ENCODE measurements around the gene SEC11A.

Gene SEC11A

DNA sequence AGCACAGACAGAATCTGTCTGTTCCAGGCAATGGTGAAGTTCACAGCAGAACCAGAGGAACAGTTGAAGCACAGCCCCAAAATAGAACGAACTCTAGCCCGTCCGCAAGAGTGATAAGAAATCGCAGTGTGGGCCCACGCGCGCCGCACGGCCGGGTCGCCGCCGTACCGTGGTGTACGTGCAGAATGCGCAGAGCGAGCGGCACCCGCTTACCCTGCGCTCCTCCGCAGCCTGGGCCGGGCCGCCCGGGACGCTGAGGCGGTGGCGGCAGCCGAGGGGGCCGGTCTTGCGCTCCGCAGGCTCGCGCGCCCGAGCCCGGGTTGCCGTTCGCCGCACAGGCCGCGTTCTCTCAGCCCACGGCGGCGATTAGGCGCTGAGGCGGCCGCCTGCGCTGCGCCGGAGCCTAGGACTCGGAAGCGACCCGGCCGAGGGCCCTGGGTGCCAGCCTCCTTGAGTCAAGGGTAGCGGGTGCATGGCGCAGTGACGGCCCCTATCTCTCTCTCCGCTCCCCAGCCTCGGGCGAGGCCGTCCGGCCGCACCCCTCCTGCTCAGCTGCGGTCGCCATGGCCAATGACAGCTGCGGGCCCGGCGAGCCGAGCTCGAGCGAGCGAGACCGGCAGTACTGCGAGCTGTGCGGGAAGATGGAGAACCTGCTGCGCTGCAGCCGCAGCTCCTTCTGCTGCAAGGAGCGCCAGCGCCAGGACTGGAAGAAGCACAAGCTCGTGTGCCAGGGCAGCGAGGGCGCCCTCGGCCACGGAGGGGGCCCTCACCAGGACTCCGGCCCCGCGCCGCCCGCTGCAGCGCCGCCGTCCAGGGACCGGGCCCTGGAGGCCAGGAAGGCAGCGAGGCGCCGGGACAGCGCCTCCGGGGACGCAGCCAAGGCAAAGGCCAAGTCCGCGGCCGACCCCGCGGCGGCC, 82.4 kb downstream of the SEC11A start:
- Histone ChIP-seq H3K4me1 (ENCODE audit: control insufficient read depth in 5 of 5, insufficient read depth in 5 of 5, low read length in 5 of 5) (peaks cover 10 to 49% (median 46%) of the 10 kb centered on the region in 5 donors), H3K27me3 (ENCODE audit: control insufficient read depth in 5 of 5, insufficient read depth in 4 of 5, low read length in 5 of 5) (no peaks in the 10 kb centered on the region), H3K9ac (ENCODE audit: low read length in 5 of 5) (peak overlapping the region; percentile 58 to 90 (median 79)), H3K27ac (ENCODE audit: low read depth, low read length) (peak overlapping the region; percentile 95), H3K9me3 (ENCODE audit: control insufficient read depth in 5 of 5, low read length in 5 of 5) (no peaks in the 10 kb centered on the region), H3K4me3 (ENCODE audit: low read depth in 1 of 5, low read length in 5 of 5) (peak overlapping the region; percentile 75 to 89 (median 81)), H3K36me3 (ENCODE audit: control insufficient read depth in 5 of 5, insufficient read depth in 5 of 5, low read length in 5 of 5) (peaks cover 0 to 18% (median 8%) of the 10 kb centered on the region in 5 donors)

DNA sequence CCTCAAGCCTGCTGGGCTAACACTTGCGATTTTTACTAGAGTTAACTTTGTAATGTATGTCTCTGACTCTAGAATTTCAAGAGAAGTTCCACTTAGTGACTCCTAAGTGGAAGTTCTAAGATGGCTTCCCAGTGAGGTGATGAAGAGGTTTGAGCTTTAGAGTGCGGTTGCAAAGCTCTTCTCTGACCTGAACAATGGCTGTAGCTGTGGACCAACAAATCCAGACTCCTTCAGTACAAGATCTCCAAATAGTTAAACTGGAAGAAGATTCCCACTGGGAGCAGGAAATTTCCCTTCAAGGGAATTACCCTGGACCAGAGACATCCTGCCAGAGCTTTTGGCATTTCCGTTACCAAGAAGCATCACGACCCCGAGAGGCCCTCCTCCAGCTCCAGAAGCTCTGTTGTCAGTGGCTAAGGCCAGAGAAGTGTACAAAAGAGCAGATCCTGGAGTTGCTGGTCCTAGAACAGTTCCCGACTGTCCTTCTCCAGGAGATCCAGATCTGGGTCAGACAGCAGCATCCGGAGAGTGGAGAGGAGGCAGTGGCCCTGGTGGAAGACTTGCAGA, 84.2 kb downstream of the SEC11A start:
- Histone ChIP-seq H3K4me1 (ENCODE audit: control insufficient read depth in 5 of 5, insufficient read depth in 5 of 5, low read length in 5 of 5) (peaks cover 10 to 43% (median 40%) of the 10 kb centered on the region in 5 donors), H3K9me3 (ENCODE audit: control insufficient read depth in 5 of 5, low read length in 5 of 5) (no peaks in the 10 kb centered on the region)

DNA sequence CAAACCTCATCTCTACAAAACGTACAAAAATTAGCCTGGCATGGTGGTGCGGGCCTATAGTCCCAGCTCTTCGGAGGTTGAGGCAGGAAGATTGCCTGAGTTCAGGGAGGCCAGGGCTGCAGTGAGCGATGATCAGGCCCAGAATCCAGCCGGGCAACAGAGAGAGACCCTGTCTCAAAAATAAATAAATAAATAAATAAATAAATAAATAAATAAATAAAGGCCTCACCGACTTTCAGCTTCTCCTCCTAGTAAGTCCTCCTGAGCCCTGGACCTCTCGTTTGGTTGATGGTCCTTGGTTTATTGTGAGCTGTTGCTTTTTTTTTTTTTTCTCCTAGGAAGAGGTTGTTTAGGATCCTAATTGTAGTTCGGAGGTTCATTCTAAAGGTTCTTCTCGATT, 86.9 kb downstream of the SEC11A start:
- Histone ChIP-seq H3K27ac (ENCODE audit: low read depth, low read length) (no peak overlapping the region), H3K36me3 (ENCODE audit: control insufficient read depth in 5 of 5, insufficient read depth in 5 of 5, low read length in 5 of 5) (peaks cover 0 to 5% (median 0%) of the 10 kb centered on the region in 5 donors), H3K9ac (ENCODE audit: low read length in 5 of 5) (no peak overlapping the region), H3K9me3 (ENCODE audit: control insufficient read depth in 5 of 5, low read length in 5 of 5) (no peaks in the 10 kb centered on the region), H3K4me1 (ENCODE audit: control insufficient read depth in 5 of 5, insufficient read depth in 5 of 5, low read length in 5 of 5) (peaks cover 13 to 45% (median 42%) of the 10 kb centered on the region in 5 donors), H3K4me3 (ENCODE audit: low read depth in 1 of 5, low read length in 5 of 5) (no peak overlapping the region), H3K27me3 (ENCODE audit: control insufficient read depth in 5 of 5, insufficient read depth in 4 of 5, low read length in 5 of 5) (no peaks in the 10 kb centered on the region)

More for the DNA sequence above, 84.2 kb downstream of the SEC11A start:
- Histone ChIP-seq H3K36me3 (ENCODE audit: control insufficient read depth in 5 of 5, insufficient read depth in 5 of 5, low read length in 5 of 5) (peaks cover 0 to 11% (median 4%) of the 10 kb centered on the region in 5 donors), H3K27me3 (ENCODE audit: control insufficient read depth in 5 of 5, insufficient read depth in 4 of 5, low read length in 5 of 5) (no peaks in the 10 kb centered on the region), H3K9ac (ENCODE audit: low read length in 5 of 5) (peak overlapping the region; percentile 57 to 86 (median 66)), H3K27ac (ENCODE audit: low read depth, low read length) (peak overlapping the region; percentile 95), H3K4me3 (ENCODE audit: low read depth in 1 of 5, low read length in 5 of 5) (peak overlapping the region; percentile 55 to 96 (median 76))

DNA sequence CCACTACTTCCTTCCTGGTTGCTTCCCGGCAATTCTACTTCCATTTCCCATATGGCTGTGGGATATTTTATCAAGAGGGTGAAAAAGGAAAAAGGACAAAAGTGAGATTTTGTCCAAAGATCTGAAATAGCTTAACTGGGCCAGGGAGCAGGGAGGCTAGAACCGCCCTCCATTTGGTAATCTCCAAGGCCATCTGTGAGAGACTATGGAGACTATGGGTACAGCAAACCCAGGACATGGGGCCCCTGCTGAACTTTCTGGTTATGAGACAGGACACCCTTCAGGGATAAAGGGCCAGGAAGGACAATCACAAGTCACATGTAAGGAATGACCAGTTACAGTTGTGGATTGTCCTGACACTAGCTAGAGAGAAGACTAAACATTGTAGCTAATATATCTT, 90.8 kb downstream of the SEC11A start:
- Histone ChIP-seq H3K4me1 (ENCODE audit: control insufficient read depth in 5 of 5, insufficient read depth in 5 of 5, low read length in 5 of 5) (peaks cover 5 to 20% (median 16%) of the 10 kb centered on the region in 5 donors), H3K27me3 (ENCODE audit: control insufficient read depth in 5 of 5, insufficient read depth in 4 of 5, low read length in 5 of 5) (no peaks in the 10 kb centered on the region), H3K4me3 (ENCODE audit: low read depth in 1 of 5, low read length in 5 of 5) (no peak overlapping the region), H3K9me3 (ENCODE audit: control insufficient read depth in 5 of 5, low read length in 5 of 5) (peaks cover 6 to 23% (median 19%) of the 10 kb centered on the region in 5 donors), H3K27ac (ENCODE audit: low read depth, low read length) (peak overlapping the region; percentile 52), H3K36me3 (ENCODE audit: control insufficient read depth in 5 of 5, insufficient read depth in 5 of 5, low read length in 5 of 5) (peaks cover 0 to 30% (median 26%) of the 10 kb centered on the region in 5 donors), H3K9ac (ENCODE audit: low read length in 5 of 5) (no peak overlapping the region)

DNA sequence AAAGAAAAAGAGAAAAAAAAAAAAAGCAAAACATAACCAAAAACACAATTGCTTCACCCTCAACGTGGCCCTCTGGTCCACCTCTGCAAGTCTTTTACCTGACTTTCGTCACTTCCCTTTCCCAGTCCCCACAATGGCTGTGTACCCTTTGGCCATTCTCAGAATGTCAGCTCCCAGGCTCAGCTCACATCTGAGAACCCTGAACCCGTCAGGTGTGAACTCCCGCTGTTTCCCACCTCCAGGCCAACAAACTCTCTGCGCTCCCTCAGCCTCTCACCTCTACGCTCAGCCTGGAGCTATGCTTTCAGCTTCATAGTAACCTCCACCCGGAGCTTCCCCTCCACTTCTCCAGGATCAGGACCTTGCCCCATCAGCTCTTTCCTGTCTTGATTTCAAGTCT, 91.6 kb downstream of the SEC11A start:
- Histone ChIP-seq H3K27ac (ENCODE audit: low read depth, low read length) (peak overlapping the region; percentile 52), H3K4me3 (ENCODE audit: low read depth in 1 of 5, low read length in 5 of 5) (no peak overlapping the region), H3K9me3 (ENCODE audit: control insufficient read depth in 5 of 5, low read length in 5 of 5) (peaks cover 6 to 23% (median 19%) of the 10 kb centered on the region in 5 donors), H3K9ac (ENCODE audit: low read length in 5 of 5) (peak overlapping the region in 1 of 5 donors; percentile 30), H3K36me3 (ENCODE audit: control insufficient read depth in 5 of 5, insufficient read depth in 5 of 5, low read length in 5 of 5) (peaks cover 0 to 30% (median 26%) of the 10 kb centered on the region in 5 donors), H3K27me3 (ENCODE audit: control insufficient read depth in 5 of 5, insufficient read depth in 4 of 5, low read length in 5 of 5) (no peaks in the 10 kb centered on the region), H3K4me1 (ENCODE audit: control insufficient read depth in 5 of 5, insufficient read depth in 5 of 5, low read length in 5 of 5) (peaks cover 5 to 18% (median 14%) of the 10 kb centered on the region in 5 donors)

DNA sequence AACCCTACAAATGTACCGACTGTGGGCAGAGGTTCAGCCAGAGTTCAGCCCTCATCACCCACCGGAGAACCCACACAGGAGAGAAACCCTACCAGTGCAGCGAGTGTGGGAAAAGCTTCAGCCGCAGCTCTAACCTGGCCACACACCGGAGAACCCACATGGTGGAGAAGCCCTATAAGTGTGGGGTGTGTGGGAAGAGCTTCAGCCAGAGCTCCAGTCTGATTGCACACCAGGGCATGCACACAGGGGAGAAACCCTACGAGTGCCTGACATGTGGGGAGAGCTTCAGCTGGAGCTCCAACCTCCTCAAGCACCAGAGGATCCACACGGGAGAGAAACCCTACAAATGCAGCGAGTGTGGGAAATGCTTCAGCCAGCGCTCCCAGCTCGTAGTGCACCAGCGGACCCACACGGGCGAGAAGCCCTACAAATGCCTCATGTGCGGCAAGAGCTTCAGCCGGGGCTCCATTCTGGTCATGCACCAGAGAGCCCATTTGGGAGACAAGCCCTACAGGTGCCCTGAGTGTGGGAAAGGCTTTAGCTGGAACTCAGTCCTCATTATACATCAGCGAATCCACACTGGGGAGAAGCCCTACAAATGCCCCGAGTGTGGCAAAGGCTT, 94.5 kb downstream of the SEC11A start:
- H3K27me3 ChIP-seq (ENCODE audit: control insufficient read depth in 5 of 5, insufficient read depth in 4 of 5, low read length in 5 of 5): no peaks in the 10 kb centered on the region
- H3K9ac ChIP-seq (ENCODE audit: low read length in 5 of 5): no peak overlapping the region
- H3K4me3 ChIP-seq (ENCODE audit: low read depth in 1 of 5, low read length in 5 of 5): peak overlapping the region in 4 of 5 donors; percentile 7 to 30 (median 22)
- H3K36me3 ChIP-seq (ENCODE audit: control insufficient read depth in 5 of 5, insufficient read depth in 5 of 5, low read length in 5 of 5): peaks cover 0 to 27% (median 25%) of the 10 kb centered on the region in 5 donors
- H3K9me3 ChIP-seq (ENCODE audit: control insufficient read depth in 5 of 5, low read length in 5 of 5): peaks cover 6 to 23% (median 19%) of the 10 kb centered on the region in 5 donors
- H3K27ac ChIP-seq (ENCODE audit: low read depth, low read length): no peak overlapping the region
- H3K4me1 ChIP-seq (ENCODE audit: control insufficient read depth in 5 of 5, insufficient read depth in 5 of 5, low read length in 5 of 5): peaks cover 5 to 36% (median 24%) of the 10 kb centered on the region in 5 donors

DNA sequence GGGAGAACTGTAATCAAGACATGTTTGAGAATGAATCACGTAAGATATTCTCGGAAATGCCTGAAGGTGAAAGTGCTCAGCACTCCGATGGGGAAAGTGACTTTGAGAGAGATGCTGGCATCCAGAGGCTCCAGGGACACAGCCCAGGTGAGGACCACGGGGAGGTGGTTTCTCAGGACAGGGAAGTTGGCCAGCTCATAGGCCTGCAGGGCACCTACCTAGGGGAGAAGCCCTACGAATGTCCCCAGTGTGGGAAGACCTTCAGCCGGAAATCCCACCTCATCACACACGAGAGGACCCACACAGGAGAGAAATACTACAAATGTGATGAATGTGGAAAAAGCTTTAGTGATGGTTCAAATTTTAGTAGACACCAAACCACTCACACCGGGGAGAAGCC, 95.3 kb downstream of the SEC11A start:
- Histone ChIP-seq H3K9ac (ENCODE audit: low read length in 5 of 5) (no peak overlapping the region), H3K27me3 (ENCODE audit: control insufficient read depth in 5 of 5, insufficient read depth in 4 of 5, low read length in 5 of 5) (no peaks in the 10 kb centered on the region), H3K4me1 (ENCODE audit: control insufficient read depth in 5 of 5, insufficient read depth in 5 of 5, low read length in 5 of 5) (peaks cover 7 to 40% (median 26%) of the 10 kb centered on the region in 5 donors), H3K36me3 (ENCODE audit: control insufficient read depth in 5 of 5, insufficient read depth in 5 of 5, low read length in 5 of 5) (peaks cover 0 to 27% (median 25%) of the 10 kb centered on the region in 5 donors), H3K27ac (ENCODE audit: low read depth, low read length) (no peak overlapping the region), H3K9me3 (ENCODE audit: control insufficient read depth in 5 of 5, low read length in 5 of 5) (peaks cover 6 to 23% (median 19%) of the 10 kb centered on the region in 5 donors), H3K4me3 (ENCODE audit: low read depth in 1 of 5, low read length in 5 of 5) (peak overlapping the region in 3 of 5 donors; percentile 19 to 30 (median 22))

Data from subcutaneous abdominal adipose tissue (tissue), 5 donors.